GM12801 (cell line): ENCODE measurements around the gene CIT.

ENCODE experiments used
- CTCF ChIP-seq: IDR thresholded peaks from one replicate; pipeline ENCODE4 v1.5.1; 2011; ENCODE audit warnings: control low read depth; ENCODE audit not compliant: insufficient read length; ENCODE audit errors: extremely low read depth

The CIT gene

GRCh38 chr12:119751961-119752360, 125.2 kb downstream of the CIT start:
- no peak for TF ChIP-seq CTCF

GRCh38 chr12:119749666-119750065, 127.5 kb downstream of the CIT start:
- no peak for TF ChIP-seq CTCF

- TF ChIP-seq CTCF, result no peak
These were observed 128.6 kb downstream of the CIT start for GRCh38 chr12:119748497-119748896.

- no peak for TF ChIP-seq CTCF
These were observed 131.0 kb downstream of the CIT start for GRCh38 chr12:119746169-119746568.

- no peak for TF ChIP-seq CTCF
These were observed 132.1 kb downstream of the CIT start for GRCh38 chr12:119744900-119745606.

GRCh38 chr12:119742700-119743099, 134.4 kb downstream of the CIT start:
- no peak for TF ChIP-seq CTCF

- no peak for TF ChIP-seq CTCF
These were observed 136.3 kb downstream of the CIT start for GRCh38 chr12:119740830-119741229.

GRCh38 chr12:119735079-119735478, 142.0 kb downstream of the CIT start:
- no peak for TF ChIP-seq CTCF
